DND-41 (cell line): ENCODE results near the gene PLAC1.

Experiments
- EZH2 ChIP-seq: IDR thresholded peaks from 3 replicates; pipeline ENCODE4 v1.6.1; 2012; ENCODE audit warnings: borderline replicate concordance, low read depth, mild to moderate bottlenecking, moderate library complexity, low read length, inconsistent platforms; ENCODE audit not compliant: severe bottlenecking
- TF ChIP-seq, protein P1 (sequence below): IDR thresholded peaks from 2 replicates; pipeline ENCODE4 v1.5.1; 2012; ENCODE audit warnings: borderline replicate concordance, low read length, moderate library complexity, mild to moderate bottlenecking; ENCODE audit not compliant: poor library complexity, severe bottlenecking; ENCODE audit errors: extremely low read depth

DNA sequence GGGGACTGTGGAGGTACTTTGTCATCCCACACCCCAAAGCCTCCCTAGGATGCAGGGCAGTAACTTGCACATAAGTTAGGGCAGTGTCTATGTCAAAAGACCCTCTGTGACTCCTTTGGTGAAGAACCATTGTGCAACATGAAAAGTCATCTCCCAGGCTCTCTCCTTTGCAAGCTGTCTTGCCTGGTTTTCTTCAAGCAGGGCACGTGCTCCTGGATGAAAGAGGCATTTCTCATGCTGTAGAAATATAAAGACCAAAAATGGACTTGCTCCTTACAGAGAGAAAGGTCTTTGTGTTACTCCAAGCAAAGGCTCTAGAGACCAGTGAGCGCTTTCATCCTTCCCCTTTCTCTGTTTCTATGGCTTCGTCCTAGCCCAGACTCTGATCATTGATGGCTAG lies 44.9 kb downstream of the PLAC1 start:
- TF ChIP-seq, protein P1, sequence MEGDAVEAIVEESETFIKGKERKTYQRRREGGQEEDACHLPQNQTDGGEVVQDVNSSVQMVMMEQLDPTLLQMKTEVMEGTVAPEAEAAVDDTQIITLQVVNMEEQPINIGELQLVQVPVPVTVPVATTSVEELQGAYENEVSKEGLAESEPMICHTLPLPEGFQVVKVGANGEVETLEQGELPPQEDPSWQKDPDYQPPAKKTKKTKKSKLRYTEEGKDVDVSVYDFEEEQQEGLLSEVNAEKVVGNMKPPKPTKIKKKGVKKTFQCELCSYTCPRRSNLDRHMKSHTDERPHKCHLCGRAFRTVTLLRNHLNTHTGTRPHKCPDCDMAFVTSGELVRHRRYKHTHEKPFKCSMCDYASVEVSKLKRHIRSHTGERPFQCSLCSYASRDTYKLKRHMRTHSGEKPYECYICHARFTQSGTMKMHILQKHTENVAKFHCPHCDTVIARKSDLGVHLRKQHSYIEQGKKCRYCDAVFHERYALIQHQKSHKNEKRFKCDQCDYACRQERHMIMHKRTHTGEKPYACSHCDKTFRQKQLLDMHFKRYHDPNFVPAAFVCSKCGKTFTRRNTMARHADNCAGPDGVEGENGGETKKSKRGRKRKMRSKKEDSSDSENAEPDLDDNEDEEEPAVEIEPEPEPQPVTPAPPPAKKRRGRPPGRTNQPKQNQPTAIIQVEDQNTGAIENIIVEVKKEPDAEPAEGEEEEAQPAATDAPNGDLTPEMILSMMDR: no peak
- no peak for TF ChIP-seq EZH2
